Uterus (tissue), 2 donors: Measurements from ENCODE around the gene MRPS6.

Source experiments
- CTCF ChIP-seq, 4 experiments: fragments of 200-600 bp in 2 of 4; fragments of 450-650 bp in 2 of 4; sonication (generic) in 2 of 4; IDR thresholded peaks; one replicate each; pipeline ENCODE4 v1.5.1; 2016 to 2019; ENCODE audit warnings: antibody characterized with exemption in 4 of 4, mild to moderate bottlenecking in 2 of 4, moderate library complexity in 1 of 4
- POLR2A ChIP-seq, 2 donors: fragments of 450-650 bp; IDR thresholded peaks; one replicate each; pipeline ENCODE4 v1.6.1; 2016; ENCODE audit warnings: antibody characterized with exemption in 2 of 2, mild to moderate bottlenecking in 1 of 2, moderate library complexity in 1 of 2

GRCh38 chr21:34126691-34127090 is 53.3 kb downstream of the MRPS6 start:
- TF ChIP-seq CTCF (IDR thresholded peaks at IDR 0.05) (no peak), POLR2A (IDR thresholded peaks at IDR 0.05) (no peak)
